ENCODE measurements around the gene LTO1.

Gene LTO1

DNA sequence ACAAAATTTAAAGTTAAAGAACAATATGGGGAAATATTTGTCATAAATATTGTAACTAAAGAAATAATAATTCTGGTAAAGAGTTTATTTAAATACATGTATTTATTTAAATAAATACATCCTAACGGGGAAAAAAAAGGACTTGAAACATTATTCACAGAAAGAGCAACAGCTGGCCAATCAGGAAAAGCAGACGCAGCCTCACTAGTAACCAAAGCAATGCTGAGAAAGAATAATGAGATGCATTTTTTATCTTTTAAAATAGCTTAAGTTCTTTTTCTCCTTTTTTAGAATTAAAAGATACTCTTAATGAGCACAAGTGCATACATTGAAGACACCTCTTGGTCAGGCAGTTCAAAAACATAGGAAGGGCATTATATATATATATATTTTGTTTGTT is 2.6 kb upstream of the LTO1 start:
- TF ChIP-seq CTCF (IDR thresholded peaks at IDR 0.05; ENCODE audit: low read length, missing control alignments) = no peak
- H3K4me3 ChIP-seq (replicated peaks; ENCODE audit: low read depth, low read length) = no peak overlapping the region
- no peak for DNase-seq (ENCODE audit: low read depth)

DNA sequence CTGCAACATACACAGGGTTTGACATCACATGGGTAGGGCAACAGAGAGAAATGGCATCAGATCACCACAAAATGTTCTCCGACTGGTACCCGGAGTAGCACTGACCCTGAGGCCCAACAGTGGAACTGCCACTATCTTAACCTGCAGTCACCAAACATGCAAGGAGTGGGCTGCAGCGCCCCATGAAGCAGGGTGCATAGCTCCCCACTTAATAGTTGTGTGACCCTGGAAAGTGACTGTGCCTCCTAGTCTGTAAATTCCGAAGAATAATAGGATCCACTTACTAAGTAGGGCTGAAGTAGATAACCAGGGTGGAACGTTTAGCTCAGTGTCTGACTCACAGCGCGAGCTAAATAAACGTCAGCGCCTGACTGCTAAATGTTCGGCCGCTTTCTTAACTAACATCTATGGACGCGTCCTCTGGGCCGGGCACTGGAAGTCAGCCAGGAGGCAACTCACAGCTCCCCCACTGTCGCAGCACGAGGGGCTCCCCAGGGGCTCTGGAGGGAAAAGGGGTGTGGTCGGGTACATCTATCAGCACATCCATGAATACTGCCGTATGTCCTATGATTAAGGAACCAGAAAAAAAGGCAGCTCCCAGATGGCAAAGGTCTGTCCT is 777 bp downstream of the LTO1 start:
- peak overlapping the region; percentile 96 for H3K4me3 ChIP-seq (replicated peaks; ENCODE audit: low read depth, low read length)
- no peak for TF ChIP-seq CTCF (IDR thresholded peaks at IDR 0.05; ENCODE audit: low read length, missing control alignments)
- peak; percentile 77 for DNase-seq (ENCODE audit: low read depth)

DNA sequence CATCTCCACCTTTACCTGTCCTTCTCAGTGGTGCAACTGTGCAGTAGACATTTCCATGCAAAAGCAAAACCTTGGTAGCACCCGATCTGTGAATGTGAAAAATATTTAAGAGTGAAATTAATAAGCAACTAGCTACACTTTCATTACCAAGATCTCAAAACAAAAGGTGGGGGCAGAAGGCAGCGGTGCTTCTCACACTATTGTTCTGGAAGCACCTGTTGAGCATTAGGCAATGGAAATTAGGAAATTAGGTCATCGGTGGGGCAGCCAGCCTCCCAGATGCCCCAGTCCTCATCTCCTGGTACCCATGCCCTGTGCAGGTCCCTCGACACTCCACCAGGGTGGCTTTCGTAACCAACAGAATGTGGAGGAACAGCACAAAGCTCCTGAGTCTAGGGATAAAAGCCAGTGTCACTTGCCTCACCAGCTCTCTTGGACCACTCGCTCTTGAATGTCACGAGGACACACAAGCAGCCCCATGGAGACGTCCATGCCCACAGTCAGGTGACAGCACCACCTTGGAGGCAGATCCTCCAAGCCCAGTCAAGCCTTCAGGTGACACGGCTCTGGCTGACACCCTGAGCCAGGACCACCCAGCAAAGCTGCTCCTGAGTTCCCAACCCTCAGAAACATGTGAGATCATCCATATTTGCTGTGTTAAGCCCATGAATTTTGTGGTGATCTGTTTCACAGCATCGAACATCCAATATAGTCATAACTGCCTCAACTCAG is 3.3 kb downstream of the LTO1 start:
- no peak overlapping the region for H3K4me3 ChIP-seq (replicated peaks; ENCODE audit: low read depth, low read length)
- DNase-seq (ENCODE audit: low read depth) = no peak
- TF ChIP-seq CTCF (IDR thresholded peaks at IDR 0.05; ENCODE audit: low read length, missing control alignments) = no peak

DNA sequence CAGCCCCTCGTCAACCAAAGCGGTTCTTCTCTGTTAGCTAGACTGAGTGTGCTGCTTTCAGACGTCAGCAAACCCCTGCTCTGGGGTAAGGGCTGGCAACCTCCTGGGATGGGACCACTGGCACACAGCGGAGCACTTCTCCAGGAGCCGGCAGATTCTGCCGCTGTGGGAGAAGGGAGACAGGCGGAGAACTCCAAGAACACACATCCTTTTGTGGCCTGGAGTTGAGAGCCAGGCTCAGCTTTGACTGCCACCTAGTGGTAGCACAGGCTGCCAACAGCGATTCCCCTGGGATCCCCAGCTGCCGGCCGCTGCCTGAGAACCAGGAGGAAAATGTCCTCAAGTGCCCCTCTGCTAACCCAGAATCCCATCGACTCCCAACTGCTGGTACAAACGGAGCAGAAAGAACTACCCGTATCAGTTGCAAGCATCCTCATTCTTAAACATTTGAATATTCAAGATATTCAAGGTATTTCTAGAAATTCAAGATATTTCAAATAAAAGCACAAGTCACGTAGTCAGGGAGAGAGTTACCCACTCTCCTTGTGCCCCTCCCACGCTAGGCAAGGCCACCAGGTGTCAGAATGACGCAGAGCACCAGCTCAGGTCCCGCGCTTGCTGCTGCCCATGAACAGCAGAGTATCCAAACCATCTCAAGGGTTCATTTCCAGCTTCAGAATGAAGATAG is 4.9 kb downstream of the LTO1 start:
- H3K4me3 ChIP-seq (replicated peaks; ENCODE audit: low read depth, low read length) = no peak overlapping the region
- peak; percentile 92 for DNase-seq (ENCODE audit: low read depth)
- TF ChIP-seq CTCF (IDR thresholded peaks at IDR 0.05; ENCODE audit: low read length, missing control alignments) = peak; percentile 96

GRCh38 chr11:69669486-69669885 is 5.7 kb downstream of the LTO1 start:
- H3K4me3 ChIP-seq (replicated peaks; ENCODE audit: low read depth, low read length) = no peak overlapping the region
- no peak for DNase-seq (ENCODE audit: low read depth)
- TF ChIP-seq CTCF (IDR thresholded peaks at IDR 0.05; ENCODE audit: low read length, missing control alignments) = no peak

DNA sequence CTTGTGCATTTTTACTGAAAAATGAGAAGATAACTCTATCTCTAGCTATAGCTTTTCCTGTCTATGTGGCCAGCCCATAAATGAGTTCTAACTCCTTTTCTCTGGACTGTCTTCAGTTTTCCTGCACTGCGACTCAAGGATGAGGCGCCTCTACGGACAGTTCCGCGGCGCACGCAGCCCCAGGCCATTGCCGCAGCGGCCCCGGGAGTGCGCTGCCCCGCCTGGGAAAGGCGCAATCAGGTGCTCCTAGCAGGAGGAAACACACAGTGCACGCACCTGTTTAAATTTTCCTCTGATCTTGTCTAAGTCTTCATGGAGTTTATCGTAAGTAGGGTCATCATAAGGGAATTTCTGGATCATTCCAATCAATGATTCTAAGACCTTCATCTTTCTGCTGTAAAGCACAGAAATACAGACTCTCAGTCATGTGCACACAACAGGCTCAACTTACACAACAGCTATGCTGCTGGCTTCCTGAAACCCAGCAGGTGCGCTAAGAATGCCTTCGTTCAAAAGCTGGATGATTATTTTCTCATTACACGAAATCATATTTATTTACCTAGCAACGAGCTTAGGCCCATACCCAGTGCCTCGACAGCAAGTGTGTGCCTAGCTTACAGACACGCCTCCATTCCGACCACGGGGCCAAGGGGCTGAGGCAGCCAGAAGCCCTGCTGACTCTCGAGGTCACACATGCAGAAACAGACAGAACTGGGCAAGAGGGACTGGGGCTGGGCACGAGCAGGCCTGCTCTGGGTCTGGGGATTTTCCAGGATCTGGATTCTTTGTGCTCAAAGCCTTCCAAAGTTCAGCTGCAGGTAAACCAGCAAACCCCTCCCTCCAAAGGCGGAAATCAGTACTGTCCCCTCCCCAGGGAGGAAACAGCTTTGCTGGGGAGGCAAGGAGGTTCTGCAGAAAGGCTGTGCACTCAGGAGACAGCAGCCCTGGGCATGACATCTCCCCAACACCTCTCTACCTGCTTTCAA is 7.2 kb downstream of the LTO1 start:
- TF ChIP-seq CTCF (IDR thresholded peaks at IDR 0.05; ENCODE audit: low read length, missing control alignments) = no peak
- DNase-seq (ENCODE audit: low read depth) = no peak
- H3K4me3 ChIP-seq (replicated peaks; ENCODE audit: low read depth, low read length) = no peak overlapping the region
